Activated naive CD4-positive, alpha-beta T cell treated with anti-CD3 and anti-CD28 coated beads, Interleukin-2, amount 10 ng/mL, durations not matched to agents 7 days and 5 days (primary cell): Measurements from ENCODE around the gene DNAH17.
A peak's percentile ranks its signal among the peaks of the same experiment; 100 is the strongest.

ENCODE experiments used
- CTCF ChIA-PET: fragments of 350-600 bp; sonication (Branson Sonifier 250); formaldehyde crosslinking; loops from one replicate; lab custom pipeline; 2021; ENCODE audit warnings: antibody characterized with exemption; lab: Charles Lee
- DNase-seq: peaks from one replicate; pipeline ENCODE4 v3.0.0-alpha.2; 2020
- H3K27ac Mint-ChIP-seq: one replicate; pipeline ENCODE4 v1.8.0; 2021; ENCODE audit warnings: mild to moderate bottlenecking, moderate library complexity, mixed read lengths
- H3K27me3 Mint-ChIP-seq: one replicate; pipeline ENCODE4 v1.8.0; 2021; ENCODE audit warnings: mild to moderate bottlenecking, mixed read lengths
- H3K36me3 Mint-ChIP-seq: one replicate; pipeline ENCODE4 v1.8.0; 2021; ENCODE audit warnings: mixed read lengths
- H3K4me1 Mint-ChIP-seq: one replicate; pipeline ENCODE4 v1.8.0; 2021; ENCODE audit warnings: mixed read lengths
- H3K4me3 Mint-ChIP-seq: one replicate; pipeline ENCODE4 v1.8.0; 2021; ENCODE audit warnings: mild to moderate bottlenecking, moderate library complexity, mixed read lengths
- H3K9me3 Mint-ChIP-seq: one replicate; pipeline ENCODE4 v1.8.0; 2021; ENCODE audit warnings: mixed read lengths

DNAH17 gene

GRCh38 chr17:78428025-78428575, 149.1 kb downstream of the DNAH17 start:
- Mint-ChIP-seq H3K4me1 (peaks cover 10% of the 10 kb centered on the region), H3K4me3 (no peak overlapping the region), H3K9me3 (no peaks in the 10 kb centered on the region), H3K36me3 (peaks cover 33% of the 10 kb centered on the region), H3K27ac (no peak overlapping the region), H3K27me3 (no peaks in the 10 kb centered on the region)
- CTCF ChIA-PET, result no interaction called here
- no peak for DNase-seq

- peaks cover 38% of the 10 kb centered on the region for H3K36me3 Mint-ChIP-seq
- no peaks in the 10 kb centered on the region for H3K9me3 Mint-ChIP-seq
- peaks cover 15% of the 10 kb centered on the region for H3K4me1 Mint-ChIP-seq
- H3K27me3 Mint-ChIP-seq, result no peaks in the 10 kb centered on the region
- no peak overlapping the region for H3K27ac Mint-ChIP-seq
- CTCF ChIA-PET, result interaction anchor here (0.6 to 7.3 kb wide), 2 partner anchors 64 to 373 kb away, joined by 3 to 84 read pairs; no protein-coding TSS in a partner anchor
- no peak overlapping the region for H3K4me3 Mint-ChIP-seq
- DNase-seq, result no peak
Measured at GRCh38 chr17:78427140-78427539, 150.1 kb downstream of the DNAH17 start.

- Mint-ChIP-seq H3K9me3 (no peaks in the 10 kb centered on the region), H3K27ac (no peak overlapping the region), H3K4me1 (peaks cover 21% of the 10 kb centered on the region), H3K4me3 (no peak overlapping the region), H3K27me3 (no peaks in the 10 kb centered on the region), H3K36me3 (peaks cover 42% of the 10 kb centered on the region)
- CTCF ChIA-PET, result interaction anchor here (0.7 to 7.3 kb wide), 4 partner anchors 10 to 63 kb away, joined by 3 to 84 read pairs (median 3); no protein-coding TSS in a partner anchor
- DNase-seq, result no peak
Measured at GRCh38 chr17:78426293-78426879, 150.8 kb downstream of the DNAH17 start.

GRCh38 chr17:78425429-78425828, 151.8 kb downstream of the DNAH17 start:
- H3K9me3 Mint-ChIP-seq, result no peaks in the 10 kb centered on the region
- H3K27ac Mint-ChIP-seq, result peak overlapping the region; percentile 60
- H3K4me1 Mint-ChIP-seq, result peaks cover 30% of the 10 kb centered on the region
- no peak overlapping the region for H3K4me3 Mint-ChIP-seq
- no peaks in the 10 kb centered on the region for H3K27me3 Mint-ChIP-seq
- peaks cover 51% of the 10 kb centered on the region for H3K36me3 Mint-ChIP-seq
- CTCF ChIA-PET, result interaction anchor here (0.7 to 7.3 kb wide), 4 partner anchors 13 to 174 kb away, joined by 3 to 84 read pairs (median 4); no protein-coding TSS in a partner anchor
- no peak for DNase-seq

GRCh38 chr17:78423961-78424675, 153.1 kb downstream of the DNAH17 start:
- peak overlapping the region; percentile 17 for H3K27ac Mint-ChIP-seq
- H3K36me3 Mint-ChIP-seq, result peaks cover 50% of the 10 kb centered on the region
- no peaks in the 10 kb centered on the region for H3K27me3 Mint-ChIP-seq
- no peak for DNase-seq
- peaks cover 39% of the 10 kb centered on the region for H3K4me1 Mint-ChIP-seq
- no peak overlapping the region for H3K4me3 Mint-ChIP-seq
- CTCF ChIA-PET, result interaction anchor here (0.7 to 7.3 kb wide), 5 partner anchors 22 to 174 kb away, joined by 3 to 84 read pairs (median 5); no protein-coding TSS in a partner anchor
- no peaks in the 10 kb centered on the region for H3K9me3 Mint-ChIP-seq

GRCh38 chr17:78422872-78423588, 154.2 kb downstream of the DNAH17 start:
- H3K36me3 Mint-ChIP-seq, result peaks cover 49% of the 10 kb centered on the region
- DNase-seq, result no peak
- no peaks in the 10 kb centered on the region for H3K27me3 Mint-ChIP-seq
- H3K9me3 Mint-ChIP-seq, result no peaks in the 10 kb centered on the region
- CTCF ChIA-PET, result interaction anchor here (0.6 to 7.3 kb wide), 15 partner anchors 10 to 570 kb away, joined by 3 to 84 read pairs (median 4); partner anchors contain the start of gene PGS1
- no peak overlapping the region for H3K4me3 Mint-ChIP-seq
- peaks cover 48% of the 10 kb centered on the region for H3K4me1 Mint-ChIP-seq
- H3K27ac Mint-ChIP-seq, result no peak overlapping the region

GRCh38 chr17:78422267-78422605, 155.0 kb downstream of the DNAH17 start:
- Mint-ChIP-seq H3K4me3 (no peak overlapping the region), H3K9me3 (no peaks in the 10 kb centered on the region), H3K36me3 (peaks cover 54% of the 10 kb centered on the region), H3K27ac (peak overlapping the region; percentile 67), H3K4me1 (peaks cover 53% of the 10 kb centered on the region), H3K27me3 (no peaks in the 10 kb centered on the region)
- CTCF ChIA-PET, result interaction anchor here (0.6 to 7.3 kb wide), 21 partner anchors 11 to 571 kb away, joined by 3 to 84 read pairs (median 3); partner anchors contain the start of gene PGS1
- DNase-seq, result no peak

GRCh38 chr17:78421534-78422266, 155.5 kb downstream of the DNAH17 start:
- CTCF ChIA-PET, result interaction anchor here (0.6 to 7.3 kb wide), 21 partner anchors 17 to 284 kb away, joined by 3 to 84 read pairs (median 4); partner anchors contain the start of gene PGS1
- Mint-ChIP-seq H3K27ac (peak overlapping the region; percentile 67), H3K36me3 (peaks cover 54% of the 10 kb centered on the region), H3K4me1 (peaks cover 58% of the 10 kb centered on the region), H3K9me3 (no peaks in the 10 kb centered on the region), H3K27me3 (no peaks in the 10 kb centered on the region), H3K4me3 (no peak overlapping the region)
- DNase-seq, result peak; percentile 81

- H3K27ac Mint-ChIP-seq, result peak overlapping the region; percentile 4
- no peak overlapping the region for H3K4me3 Mint-ChIP-seq
- peaks cover 64% of the 10 kb centered on the region for H3K4me1 Mint-ChIP-seq
- no peak for DNase-seq
- H3K36me3 Mint-ChIP-seq, result peaks cover 59% of the 10 kb centered on the region
- no peaks in the 10 kb centered on the region for H3K9me3 Mint-ChIP-seq
- CTCF ChIA-PET, result interaction anchor here (1.0 to 7.3 kb wide), 13 partner anchors 9 to 170 kb away, joined by 3 to 84 read pairs (median 5); no protein-coding TSS in a partner anchor
- no peaks in the 10 kb centered on the region for H3K27me3 Mint-ChIP-seq
Measured at GRCh38 chr17:78421084-78421533, 156.1 kb downstream of the DNAH17 start.

GRCh38 chr17:78419970-78420815, 157.0 kb downstream of the DNAH17 start:
- no peak overlapping the region for H3K4me3 Mint-ChIP-seq
- DNase-seq, result no peak
- no peaks in the 10 kb centered on the region for H3K9me3 Mint-ChIP-seq
- CTCF ChIA-PET, result interaction anchor here (1.2 to 7.3 kb wide), 5 partner anchors 8 to 169 kb away, joined by 3 to 84 read pairs (median 20); no protein-coding TSS in a partner anchor
- H3K27ac Mint-ChIP-seq, result no peak overlapping the region
- H3K36me3 Mint-ChIP-seq, result peaks cover 64% of the 10 kb centered on the region
- peaks cover 73% of the 10 kb centered on the region for H3K4me1 Mint-ChIP-seq
- no peaks in the 10 kb centered on the region for H3K27me3 Mint-ChIP-seq

- no peak overlapping the region for H3K27ac Mint-ChIP-seq
Measured at GRCh38 chr17:78418326-78419026, 158.7 kb downstream of the DNAH17 start.

GRCh38 chr17:78417531-78417909, 159.7 kb downstream of the DNAH17 start:
- Mint-ChIP-seq H3K36me3 (peaks cover 68% of the 10 kb centered on the region), H3K4me1 (peaks cover 88% of the 10 kb centered on the region), H3K27ac (peak overlapping the region; percentile 79), H3K4me3 (peak overlapping the region; percentile 81), H3K9me3 (no peaks in the 10 kb centered on the region), H3K27me3 (no peaks in the 10 kb centered on the region)
- CTCF ChIA-PET, result interaction anchor here (1.0 to 1.6 kb wide), 4 partner anchors 34 to 167 kb away, joined by 3 to 6 read pairs (median 6); no protein-coding TSS in a partner anchor
- DNase-seq, result no peak

More at GRCh38 chr17:78418326-78419026, 158.7 kb downstream of the DNAH17 start:
- Mint-ChIP-seq H3K4me1 (peaks cover 81% of the 10 kb centered on the region), H3K27me3 (no peaks in the 10 kb centered on the region), H3K4me3 (no peak overlapping the region), H3K36me3 (peaks cover 65% of the 10 kb centered on the region), H3K9me3 (no peaks in the 10 kb centered on the region)
- no peak for DNase-seq
- CTCF ChIA-PET, result interaction anchor here (0.8 to 4.6 kb wide), 5 partner anchors 15 to 168 kb away, joined by 3 to 31 read pairs (median 6); no protein-coding TSS in a partner anchor
